GM06990 (cell line): ENCODE results near the gene P4HB.

Experiments used
- DNase-seq: peaks from one replicate; pipeline ENCODE4 v3.0.0-alpha.2; 2011; ENCODE audit not compliant: insufficient read length; ENCODE audit errors: extremely low read depth
- H3K27me3 ChIP-seq: replicated peaks from 2 replicates; pipeline ENCODE4 v1.6.0; 2011; ENCODE audit warnings: low read length; ENCODE audit not compliant: control insufficient read depth, insufficient read depth
- H3K36me3 ChIP-seq: 2 replicates; pipeline ENCODE4 v1.5.1; 2011; ENCODE audit warnings: low read length; ENCODE audit not compliant: control insufficient read depth, insufficient read depth
- H3K4me3 ChIP-seq: replicated peaks from 2 replicates; pipeline ENCODE4 v1.5.1; 2011; ENCODE audit warnings: low read depth, mild to moderate bottlenecking, control low read depth, low read length
- TF ChIP-seq, protein P1 (sequence below): IDR thresholded peaks from 2 replicates; pipeline ENCODE4 v1.5.1; 2011; ENCODE audit warnings: low read length, control low read depth, mild to moderate bottlenecking, inconsistent platforms; ENCODE audit not compliant: insufficient read depth, poor library complexity, severe bottlenecking

The P4HB gene

GRCh38 chr17:81810892-81811704, 49.2 kb downstream of the P4HB start:
- no peak for DNase-seq
- TF ChIP-seq, protein P1, sequence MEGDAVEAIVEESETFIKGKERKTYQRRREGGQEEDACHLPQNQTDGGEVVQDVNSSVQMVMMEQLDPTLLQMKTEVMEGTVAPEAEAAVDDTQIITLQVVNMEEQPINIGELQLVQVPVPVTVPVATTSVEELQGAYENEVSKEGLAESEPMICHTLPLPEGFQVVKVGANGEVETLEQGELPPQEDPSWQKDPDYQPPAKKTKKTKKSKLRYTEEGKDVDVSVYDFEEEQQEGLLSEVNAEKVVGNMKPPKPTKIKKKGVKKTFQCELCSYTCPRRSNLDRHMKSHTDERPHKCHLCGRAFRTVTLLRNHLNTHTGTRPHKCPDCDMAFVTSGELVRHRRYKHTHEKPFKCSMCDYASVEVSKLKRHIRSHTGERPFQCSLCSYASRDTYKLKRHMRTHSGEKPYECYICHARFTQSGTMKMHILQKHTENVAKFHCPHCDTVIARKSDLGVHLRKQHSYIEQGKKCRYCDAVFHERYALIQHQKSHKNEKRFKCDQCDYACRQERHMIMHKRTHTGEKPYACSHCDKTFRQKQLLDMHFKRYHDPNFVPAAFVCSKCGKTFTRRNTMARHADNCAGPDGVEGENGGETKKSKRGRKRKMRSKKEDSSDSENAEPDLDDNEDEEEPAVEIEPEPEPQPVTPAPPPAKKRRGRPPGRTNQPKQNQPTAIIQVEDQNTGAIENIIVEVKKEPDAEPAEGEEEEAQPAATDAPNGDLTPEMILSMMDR, result no peak
- no peak overlapping the region for H3K4me3 ChIP-seq
- no peaks in the 10 kb centered on the region for H3K36me3 ChIP-seq
- no peaks in the 10 kb centered on the region; the same call in 1 of the 2 replicates for H3K27me3 ChIP-seq

- no peak for DNase-seq
These were observed 49.9 kb downstream of the P4HB start for GRCh38 chr17:81810476-81810875.

DNA sequence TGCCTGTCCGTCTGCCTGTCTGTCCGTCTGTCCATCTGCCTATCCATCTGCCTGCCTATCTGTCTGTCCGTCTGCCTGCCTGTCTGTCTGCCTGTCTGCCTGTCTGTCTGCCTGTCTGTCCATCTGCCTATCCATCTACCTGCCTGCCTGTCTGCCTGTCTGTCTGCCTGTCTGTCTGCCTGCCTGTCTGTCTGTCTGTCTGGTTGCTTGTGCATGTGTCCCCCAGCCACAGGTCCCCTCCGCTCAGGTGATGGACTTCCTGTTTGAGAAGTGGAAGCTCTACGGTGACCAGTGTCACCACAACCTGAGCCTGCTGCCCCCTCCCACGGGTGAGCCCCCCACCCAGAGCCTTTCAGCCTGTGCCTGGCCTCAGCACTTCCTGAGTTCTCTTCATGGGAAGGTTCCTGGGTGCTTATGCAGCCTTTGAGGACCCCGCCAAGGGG, 50.8 kb downstream of the P4HB start:
- H3K4me3 ChIP-seq, result no peak overlapping the region
- TF ChIP-seq, protein P1, result no peak
- DNase-seq, result no peak
- no peaks in the 10 kb centered on the region for H3K36me3 ChIP-seq
- no peaks in the 10 kb centered on the region; the same call in 1 of the 2 replicates for H3K27me3 ChIP-seq

More at GRCh38 chr17:81810476-81810875, 49.9 kb downstream of the P4HB start:
- Histone ChIP-seq H3K27me3 (no peaks in the 10 kb centered on the region; the same call in 1 of the 2 replicates), H3K36me3 (no peaks in the 10 kb centered on the region), H3K4me3 (no peak overlapping the region)
- TF ChIP-seq, protein P1, result no peak

- Histone ChIP-seq H3K27me3 (no peaks in the 10 kb centered on the region; the same call in 1 of the 2 replicates), H3K4me3 (no peak overlapping the region), H3K36me3 (no peaks in the 10 kb centered on the region)
- DNase-seq, result no peak
- TF ChIP-seq, protein P1, result peak; percentile 42
These were observed 51.4 kb downstream of the P4HB start for GRCh38 chr17:81808778-81809555.

- no peaks in the 10 kb centered on the region; the same call in 1 of the 2 replicates for H3K27me3 ChIP-seq
- no peak for DNase-seq
- TF ChIP-seq, protein P1, result no peak
These were observed 52.5 kb downstream of the P4HB start for GRCh38 chr17:81807839-81808238.

More at GRCh38 chr17:81807839-81808238, 52.5 kb downstream of the P4HB start:
- Histone ChIP-seq H3K4me3 (no peak overlapping the region), H3K36me3 (no peaks in the 10 kb centered on the region)
